HG02981 (cell line): Measurements from ENCODE around the gene ENTREP3.

Experiments used
- ATAC-seq: cut with Tn5 transposase; IDR thresholded peaks from one replicate; pipeline ENCODE4 v1.9.1; 2021; ENCODE audit warnings: mild to moderate bottlenecking, moderate library complexity; ENCODE audit not compliant: unreplicated experiment

Gene ENTREP3

GRCh38 chr1:155279268-155279667, 24.0 kb upstream of the ENTREP3 start:
- no peak for ATAC-seq

GRCh38 chr1:155278689-155279160, 23.4 kb upstream of the ENTREP3 start:
- no peak for ATAC-seq

- ATAC-seq, result no peak
Measured at GRCh38 chr1:155277902-155278688, 22.8 kb upstream of the ENTREP3 start.

GRCh38 chr1:155277070-155277901, 22.0 kb upstream of the ENTREP3 start, which contains the start of gene HCN3:
TSS of gene HCN3 (plus strand) at chr1:155277463. CDS start at chr1:155277591, 128 bp downstream.
- ATAC-seq, result peak; percentile 58

DNA sequence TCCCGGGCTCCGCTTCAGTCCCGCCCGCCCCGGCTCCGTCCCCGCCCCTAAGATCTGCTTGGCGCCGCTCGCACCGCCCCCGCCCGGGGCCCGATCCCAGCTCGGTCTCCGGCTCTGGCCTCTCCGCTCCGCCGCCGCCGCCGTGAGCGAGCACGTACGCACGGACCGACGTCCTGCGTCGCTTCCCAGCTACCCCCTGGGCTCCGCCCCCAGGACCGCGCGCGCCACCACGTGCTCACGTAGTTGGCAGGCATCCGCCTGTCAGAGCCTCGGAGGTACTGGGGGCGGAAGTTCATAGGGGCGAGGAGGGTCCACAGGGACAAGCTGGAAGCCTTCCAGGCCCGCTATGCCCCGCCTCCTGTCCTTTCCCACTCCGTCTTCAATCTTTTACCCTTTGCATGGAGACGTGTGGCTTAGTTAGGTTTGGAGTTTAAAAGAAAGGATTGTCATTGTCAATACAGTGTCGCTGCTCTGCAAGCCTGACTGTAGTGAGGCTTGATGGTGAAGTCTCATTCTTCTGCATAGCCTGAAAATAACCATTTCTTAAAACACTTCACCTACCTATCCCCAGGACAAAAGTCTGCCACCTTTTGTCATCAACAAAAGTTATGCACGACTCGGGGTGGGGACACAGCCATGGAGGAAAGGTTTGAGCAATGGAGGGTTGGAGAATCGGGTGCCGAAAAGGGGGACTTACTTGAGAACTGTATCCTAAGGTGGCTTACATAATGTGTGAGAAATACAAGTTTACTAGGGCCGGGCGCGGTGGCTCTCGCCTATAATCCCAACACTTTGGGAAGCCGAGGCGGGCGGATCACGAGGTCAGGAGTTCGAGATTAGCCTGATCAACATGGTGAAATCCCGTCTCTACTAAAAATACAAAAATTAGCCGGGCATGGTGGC, 18.3 kb upstream of the ENTREP3 start, which contains the start of gene CLK2:
TSS of gene CLK2 (minus strand) at position 162 of the 903 bp plus-strand sequence. CDS start 2,527 bp downstream, outside the sequence.
- peak; percentile 74 for ATAC-seq

DNA sequence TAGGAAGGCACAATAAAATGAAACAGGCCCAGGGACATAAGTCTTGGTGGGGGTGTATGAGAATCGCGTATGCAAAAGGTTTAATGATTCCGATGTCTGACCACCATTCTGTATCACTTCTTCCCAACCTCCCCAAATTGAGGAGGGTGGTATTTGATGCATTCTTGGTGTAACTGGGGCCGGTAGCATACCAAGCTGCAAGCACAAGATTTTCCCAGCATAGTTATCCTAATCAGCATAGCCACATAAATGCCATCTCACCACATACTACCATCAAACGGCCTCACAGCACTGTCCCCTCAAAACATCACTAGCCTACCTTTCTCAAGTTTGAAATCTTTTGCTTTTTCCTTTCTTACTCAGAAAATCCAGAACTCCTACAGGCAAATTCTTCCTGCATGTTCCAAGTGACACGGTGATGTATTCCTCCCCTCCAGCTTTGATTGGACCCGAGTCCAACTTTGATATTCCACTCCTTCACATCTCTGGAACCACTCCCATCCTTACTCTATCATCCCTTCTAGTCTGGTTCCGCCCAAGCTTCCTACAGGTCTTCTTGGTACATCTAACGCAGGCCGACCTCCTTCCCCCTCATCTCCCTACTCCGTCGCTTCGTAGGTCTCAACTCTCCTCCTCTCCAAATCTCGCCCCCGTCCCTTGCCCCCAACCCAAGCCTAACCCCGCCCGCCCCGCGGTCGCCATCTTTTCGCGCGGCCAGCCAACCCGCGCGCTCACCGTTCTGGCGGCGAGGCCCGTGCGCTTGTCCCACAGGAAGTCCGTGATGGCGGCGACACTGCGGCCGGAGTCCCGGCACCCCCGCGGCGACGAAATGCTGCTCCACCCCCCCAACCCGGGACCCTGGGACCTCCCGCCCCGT, 17.4 kb upstream of the ENTREP3 start:
- peak; percentile 26 for ATAC-seq

DNA sequence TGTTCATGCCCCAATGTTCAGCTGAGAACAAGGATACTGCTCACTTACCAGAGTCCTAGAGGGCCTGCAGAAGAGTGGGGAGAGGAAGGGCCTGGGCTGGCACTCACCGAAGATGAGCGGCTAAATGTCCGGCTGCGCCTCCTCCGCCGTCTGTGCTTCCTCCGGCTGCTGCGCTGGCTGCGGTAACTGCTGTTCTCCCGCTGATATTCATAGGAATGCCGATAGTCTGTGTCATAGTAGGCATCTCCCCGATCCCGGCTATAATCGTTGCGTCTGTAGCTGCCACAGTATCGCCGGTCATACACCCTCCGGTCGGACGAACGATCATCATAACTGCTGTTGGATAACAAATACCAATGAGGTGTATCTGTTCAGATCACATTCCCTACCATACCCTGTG, 14.1 kb upstream of the ENTREP3 start:
- no peak for ATAC-seq

DNA sequence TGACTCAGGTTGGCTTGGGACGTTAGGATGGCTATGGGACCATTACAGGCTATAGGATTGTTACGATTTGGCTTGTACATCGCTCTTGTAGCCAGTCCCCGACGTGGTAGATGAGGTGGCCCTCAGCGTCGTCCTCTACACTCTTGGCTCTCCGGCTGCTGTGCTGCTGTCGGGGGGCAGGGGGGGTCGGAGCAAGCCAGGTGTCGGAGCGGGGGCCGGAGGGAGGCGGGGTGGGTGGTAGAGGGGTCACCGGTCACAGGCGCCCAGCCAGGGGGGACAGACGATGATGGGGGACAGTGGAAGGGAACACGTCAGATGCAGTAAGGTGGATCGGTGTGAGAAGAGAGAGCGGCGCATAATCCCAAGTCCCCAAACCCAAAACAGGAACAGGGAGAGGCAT, 13.3 kb upstream of the ENTREP3 start:
- ATAC-seq, result no peak

GRCh38 chr1:155267373-155267772, 12.1 kb upstream of the ENTREP3 start:
- ATAC-seq, result no peak

GRCh38 chr1:155266553-155266952, 11.3 kb upstream of the ENTREP3 start:
- ATAC-seq, result no peak

DNA sequence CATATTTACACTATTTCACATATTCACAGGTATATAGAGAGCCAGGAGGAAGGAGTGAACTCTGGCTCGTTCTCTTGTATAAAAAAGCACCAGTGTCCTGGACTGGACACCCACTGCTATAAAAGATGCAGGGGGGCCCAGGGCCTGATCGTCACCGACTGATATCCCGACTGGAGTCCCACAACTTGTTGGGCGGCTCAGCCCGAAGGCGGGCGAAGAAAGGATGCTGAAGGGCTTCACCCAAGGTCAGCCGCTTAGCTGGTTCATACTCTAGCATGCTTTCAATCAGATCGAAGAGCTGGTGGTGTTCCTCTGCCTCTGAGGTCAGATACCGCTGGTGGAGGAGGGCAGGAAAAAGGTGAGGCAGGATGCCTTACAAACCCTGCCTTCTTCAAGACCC, 7.8 kb upstream of the ENTREP3 start:
- no peak for ATAC-seq

DNA sequence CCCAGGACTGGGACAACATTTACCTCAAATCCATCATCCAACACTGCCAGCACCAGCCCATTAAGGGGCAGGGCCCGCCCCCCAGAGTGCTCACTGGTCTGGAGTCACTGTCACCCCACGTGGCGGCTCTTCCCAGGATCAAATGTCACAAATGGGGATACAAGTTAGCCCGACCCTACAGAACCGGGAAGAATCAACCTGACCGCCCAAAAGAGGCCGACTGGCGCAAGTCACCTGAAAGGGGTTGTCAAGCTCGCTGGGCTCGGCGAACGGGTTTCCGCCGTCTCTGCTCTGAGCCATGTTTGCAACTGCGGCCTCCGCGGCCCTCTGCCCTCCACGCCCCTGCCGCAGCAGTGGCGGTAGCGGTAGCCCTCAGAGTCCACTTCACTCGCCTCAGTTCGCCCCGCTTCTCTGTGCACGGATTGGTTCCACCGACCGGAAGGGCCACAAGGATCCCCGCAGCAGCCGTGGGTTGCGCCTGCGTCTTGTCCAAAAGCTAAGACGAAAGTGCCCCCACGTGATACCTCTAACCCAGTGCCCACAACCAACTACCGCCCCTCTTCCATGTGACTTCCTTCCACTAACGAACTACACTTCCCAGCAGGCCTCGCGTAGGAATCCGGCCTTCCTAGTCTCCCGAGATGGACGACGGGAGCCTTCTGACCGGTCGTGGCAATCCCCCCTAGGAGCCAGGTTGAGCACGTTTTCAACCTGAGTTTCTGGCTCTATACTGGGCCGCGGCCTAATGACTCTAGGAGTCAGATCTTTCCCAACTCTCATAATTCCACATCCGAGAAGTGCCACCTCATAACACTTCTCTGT, 6.8 kb upstream of the ENTREP3 start, which contains the start of gene SCAMP3:
TSS of gene SCAMP3 (minus strand) at position 509 of the 822 bp plus-strand sequence. CDS start at position 300, 209 bp downstream.
- ATAC-seq, result peak; percentile 94

DNA sequence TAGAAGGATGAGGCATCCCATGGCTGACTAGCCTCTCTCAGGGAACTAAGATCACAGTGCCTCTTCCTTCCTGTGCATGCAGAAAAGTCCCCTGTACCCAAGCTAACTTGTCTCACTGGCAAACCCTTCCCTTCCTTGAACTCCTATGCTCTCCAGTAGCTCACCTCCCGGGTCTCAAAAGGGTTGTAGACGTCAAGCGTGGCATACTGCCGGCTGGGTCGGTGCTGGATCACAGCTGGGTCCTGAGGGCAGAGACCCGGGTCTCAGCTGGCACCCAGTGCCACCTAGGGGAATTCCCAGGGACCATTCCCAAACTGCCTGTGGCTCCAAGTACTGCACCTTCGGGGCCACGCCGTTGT, 6.2 kb upstream of the ENTREP3 start:
- ATAC-seq, result no peak

- ATAC-seq, result no peak
Measured at GRCh38 chr1:155260276-155260675, 5.0 kb upstream of the ENTREP3 start.

DNA sequence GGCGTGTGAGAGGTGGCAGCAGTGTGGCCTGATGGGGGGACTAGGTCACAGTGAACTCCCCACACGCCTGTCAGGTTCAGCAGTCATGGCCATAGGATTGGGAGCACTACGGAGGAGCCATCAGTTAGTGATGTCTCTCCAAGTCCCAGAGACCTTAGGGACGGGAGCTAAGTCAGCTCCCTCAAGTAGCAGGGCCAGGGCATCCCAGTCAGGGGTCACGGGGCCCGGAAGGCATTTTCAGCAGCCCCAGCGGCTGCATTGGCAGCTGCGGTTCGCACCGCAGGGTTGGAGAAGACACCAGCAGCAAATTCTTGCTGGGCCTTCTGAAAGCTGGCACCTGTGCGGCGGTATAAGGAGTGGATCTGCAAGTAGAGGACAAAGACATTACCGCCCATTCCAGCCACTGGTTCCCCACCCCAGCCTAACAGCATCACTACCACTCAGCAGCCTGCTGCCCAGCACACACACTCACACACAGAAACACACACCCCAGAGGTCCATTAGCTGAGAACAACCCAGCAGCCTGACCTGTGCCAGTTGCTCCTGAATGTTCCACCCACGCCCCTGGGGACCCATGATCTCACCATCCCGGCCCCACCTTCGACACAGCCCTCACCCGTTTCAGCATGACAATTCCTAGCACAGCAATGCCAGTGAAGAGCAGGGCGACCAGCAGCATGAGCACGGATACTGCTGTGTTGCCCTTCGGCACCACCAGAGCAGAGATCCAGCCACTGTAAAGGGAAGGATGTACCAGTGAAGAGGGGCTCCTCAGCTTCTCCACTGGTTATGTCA, 972 bp upstream of the ENTREP3 start:
- no peak for ATAC-seq

DNA sequence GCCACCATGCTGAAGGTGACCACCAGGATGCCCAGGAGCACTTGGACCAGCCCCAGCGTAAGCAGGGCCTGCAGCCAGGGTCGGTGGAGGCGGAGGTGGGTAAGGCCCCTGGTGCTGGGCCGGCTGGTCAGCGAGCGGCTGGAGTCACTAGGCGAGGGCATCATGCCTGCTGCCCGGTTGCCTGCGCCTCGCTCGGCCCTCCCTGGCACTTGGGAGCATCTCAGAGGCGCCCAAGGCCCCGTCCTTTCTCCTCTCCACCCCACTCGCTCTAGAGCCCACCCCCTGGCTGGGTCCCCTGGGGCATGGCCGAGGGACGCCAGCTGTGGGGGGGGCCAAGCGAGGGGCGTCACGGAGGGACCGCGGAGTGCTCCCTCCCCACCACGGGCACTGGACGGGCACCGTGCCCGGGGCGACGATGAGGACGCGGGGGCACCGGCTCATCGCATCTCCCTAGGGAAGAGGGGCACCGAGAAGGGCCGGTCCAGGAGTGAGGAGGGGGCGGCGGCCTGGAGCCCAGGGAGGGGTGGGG, 505 bp downstream of the ENTREP3 start:
- no peak for ATAC-seq

GRCh38 chr1:155254228-155254713, 1.0 kb downstream of the ENTREP3 start:
- ATAC-seq, result no peak

- ATAC-seq, result no peak
Measured at GRCh38 chr1:155253797-155254196, 1.5 kb downstream of the ENTREP3 start.
